K562 (cell line): ENCODE data around the gene RIPPLY3. TPM values are rescaled to one million over a fixed set of nuclear protein-coding genes. Genes with fewer than 3 reads are reported as not detected.

ENCODE experiments used
- CXXC5 ChIP-seq: fragments of 250-450 bp; sonication (Bioruptor Pico); IDR thresholded peaks from 2 replicates; pipeline ENCODE4 v1.8.0; 2022; ENCODE audit warnings: inconsistent platforms, mild to moderate bottlenecking, moderate library complexity
- ETV1 ChIP-seq: fragments of 450-650 bp; conservative IDR thresholded peaks from 2 replicates; pipeline ENCODE4 v1.6.1; 2016; ENCODE audit warnings: missing genetic modification characterization, control low read depth, low read depth, missing compliant biosample characterization
- FOXJ3 ChIP-seq: sonication (generic); formaldehyde crosslinking; IDR thresholded peaks from 2 replicates; pipeline ENCODE4 v1.4.0; 2020; ENCODE audit warnings: mild to moderate bottlenecking, missing genetic modification reagents
- GATA2 ChIP-seq: sonication (generic); formaldehyde crosslinking; IDR thresholded peaks from 2 replicates; pipeline ENCODE4 v1.4.0; 2020; ENCODE audit warnings: mild to moderate bottlenecking, missing genetic modification reagents
- JUND ChIP-seq, 2 experiments: IDR thresholded peaks; 2 replicates in 1 of 2; 3 replicates in 1 of 2; pipeline ENCODE4 v1.6.1; 2011; ENCODE audit warnings: borderline replicate concordance in 2 of 2, low read depth in 2 of 2, low read length in 2 of 2, improper control_type of control experiment in 1 of 2, missing biosample characterization in 1 of 2, missing genetic modification characterization in 1 of 2, missing genetic modification reagents in 1 of 2
- KDM5B ChIP-seq: fragments of 200-600 bp; sonication (generic); IDR thresholded peaks from 2 replicates; pipeline ENCODE4 v1.6.1; 2012; ENCODE audit warnings: low read depth, mild to moderate bottlenecking, moderate library complexity, low read length, control low read depth, inconsistent platforms; ENCODE audit not compliant: insufficient replicate concordance
- MAFG ChIP-seq: fragments of 450-650 bp; conservative IDR thresholded peaks from 2 replicates; pipeline ENCODE4 v1.6.1; 2016; ENCODE audit warnings: missing genetic modification characterization, missing compliant biosample characterization
- MCM2 ChIP-seq: fragments of 450-650 bp; IDR thresholded peaks from 2 replicates; pipeline ENCODE4 v1.6.1; 2017; ENCODE audit warnings: low read depth, mild to moderate bottlenecking
- MTA1 ChIP-seq: fragments of 450-650 bp; IDR thresholded peaks from 2 replicates; pipeline ENCODE4 v1.6.1; 2017; ENCODE audit warnings: borderline replicate concordance
- NBN ChIP-seq: fragments of 450-650 bp; IDR thresholded peaks from 2 replicates; pipeline ENCODE4 v1.6.1; 2016; ENCODE audit warnings: low read depth, mild to moderate bottlenecking
- SUPT5H ChIP-seq: fragments of 450-650 bp; IDR thresholded peaks from 2 replicates; pipeline ENCODE4 v1.6.1; 2016
- TAL1 ChIP-seq: fragments of 450-650 bp; IDR thresholded peaks from 2 replicates; pipeline ENCODE4 v1.6.1; 2016; ENCODE audit warnings: mild to moderate bottlenecking
- TCF3 ChIP-seq: sonication (generic); formaldehyde crosslinking; IDR thresholded peaks from 2 replicates; pipeline ENCODE4 v1.4.0; 2020; ENCODE audit warnings: mild to moderate bottlenecking, missing genetic modification reagents
- ZNF274 ChIP-seq: IDR thresholded peaks from 2 replicates; pipeline ENCODE4 v1.6.1; 2011; ENCODE audit warnings: low read depth, mild to moderate bottlenecking, low read length, moderate library complexity, borderline replicate concordance
- polyA plus RNA-seq, 8 experiments: library from polyadenylated mRNA; depleted of rRNA in 4 of 8; stranded (reverse) in 5 of 8; unstranded in 3 of 8; fragments of >200 nt; fragmentation: Nextera tagmentation in 2 of 8; fragmentation: Illumina TruSeq in 1 of 8; extraction: Ambion mirVana in 2 of 8; extraction: Trizol in 1 of 8; gene quantifications; 2 replicates each; pipeline versions ENCODE4 v1.2.1 to v1.2.3, GENCODE V29; 2011 to 2014; ENCODE audit warnings: inconsistent platforms in 1 of 8, missing spikeins in 1 of 8
- total RNA-seq, 7 experiments: library from RNA; depleted of rRNA in 6 of 7; stranded (reverse); fragments of >200 nt in 6 of 7; fragmentation: Illumina TruSeq in 2 of 7; extraction: Trizol in 2 of 7; gene quantifications; 2 replicates each; pipeline versions ENCODE4 v1.2.1 to v1.2.3, GENCODE V29; 2011 to 2021; ENCODE audit warnings: low replicate concordance in 1 of 7
- TF ChIP-seq, protein P1 (sequence below): fragments of 450-650 bp; IDR thresholded peaks from 2 replicates; pipeline ENCODE4 v1.6.1; 2016
- TF ChIP-seq, protein P2 (sequence below): fragments of 450-650 bp; formaldehyde crosslinking; IDR thresholded peaks from 2 replicates; pipeline ENCODE4 v1.4.0; 2020; ENCODE audit warnings: mild to moderate bottlenecking, mixed read lengths
- TF ChIP-seq, protein P3 (sequence below): IDR thresholded peaks from 2 replicates; pipeline ENCODE4 v1.6.1; 2012; ENCODE audit warnings: low read depth, low read length, improper control_type of control experiment, borderline replicate concordance

RIPPLY3 gene
- total and polyA plus RNA-seq, 9 of the 15 experiments (the other 6 are each of a cell fraction or from before 2014, with no cell fraction given) = not detected

DNA sequence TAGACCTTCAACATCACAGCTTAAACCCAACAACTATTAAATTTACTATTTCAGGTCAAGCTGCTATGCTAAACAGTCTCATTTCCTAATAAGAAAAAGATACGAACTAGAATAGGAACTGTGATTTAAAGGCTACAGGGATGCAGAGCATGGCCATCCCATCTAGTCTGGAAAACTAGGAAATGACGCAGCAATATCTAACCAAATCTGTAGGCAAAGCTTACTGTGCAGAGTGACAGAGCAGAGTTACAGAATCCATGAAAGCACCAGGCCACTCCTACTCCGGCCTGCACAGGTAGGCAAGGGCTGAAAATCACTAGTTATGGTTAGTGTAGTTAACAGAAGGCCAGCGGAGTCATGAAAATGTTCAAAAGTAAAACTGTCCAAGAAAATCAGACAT, 42.1 kb upstream of the RIPPLY3 start (continued):
- TF ChIP-seq, protein P1, sequence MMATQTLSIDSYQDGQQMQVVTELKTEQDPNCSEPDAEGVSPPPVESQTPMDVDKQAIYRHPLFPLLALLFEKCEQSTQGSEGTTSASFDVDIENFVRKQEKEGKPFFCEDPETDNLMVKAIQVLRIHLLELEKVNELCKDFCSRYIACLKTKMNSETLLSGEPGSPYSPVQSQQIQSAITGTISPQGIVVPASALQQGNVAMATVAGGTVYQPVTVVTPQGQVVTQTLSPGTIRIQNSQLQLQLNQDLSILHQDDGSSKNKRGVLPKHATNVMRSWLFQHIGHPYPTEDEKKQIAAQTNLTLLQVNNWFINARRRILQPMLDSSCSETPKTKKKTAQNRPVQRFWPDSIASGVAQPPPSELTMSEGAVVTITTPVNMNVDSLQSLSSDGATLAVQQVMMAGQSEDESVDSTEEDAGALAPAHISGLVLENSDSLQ = peak; percentile 86
- 0 out of 2 replicates have a peak, but pooled peaks have one; percentile 7 for TF ChIP-seq MTA1
- TF ChIP-seq, protein P2, sequence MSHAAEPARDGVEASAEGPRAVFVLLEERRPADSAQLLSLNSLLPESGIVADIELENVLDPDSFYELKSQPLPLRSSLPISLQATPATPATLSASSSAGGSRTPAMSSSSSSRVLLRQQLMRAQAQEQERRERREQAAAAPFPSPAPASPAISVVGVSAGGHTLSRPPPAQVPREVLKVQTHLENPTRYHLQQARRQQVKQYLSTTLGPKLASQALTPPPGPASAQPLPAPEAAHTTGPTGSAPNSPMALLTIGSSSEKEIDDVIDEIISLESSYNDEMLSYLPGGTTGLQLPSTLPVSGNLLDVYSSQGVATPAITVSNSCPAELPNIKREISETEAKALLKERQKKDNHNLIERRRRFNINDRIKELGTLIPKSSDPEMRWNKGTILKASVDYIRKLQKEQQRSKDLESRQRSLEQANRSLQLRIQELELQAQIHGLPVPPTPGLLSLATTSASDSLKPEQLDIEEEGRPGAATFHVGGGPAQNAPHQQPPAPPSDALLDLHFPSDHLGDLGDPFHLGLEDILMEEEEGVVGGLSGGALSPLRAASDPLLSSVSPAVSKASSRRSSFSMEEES (CRISPR knock-in tag) = no peak
- no peak for TF ChIP-seq SUPT5H
- no peak for TF ChIP-seq GATA2
- peak; percentile 95 for TF ChIP-seq MAFG
- TF ChIP-seq FOXJ3 (CRISPR knock-in tag) = no peak
- no peak for TF ChIP-seq TAL1
- TF ChIP-seq MCM2 = no peak
- TF ChIP-seq ETV1 (tag) = peak; percentile 52; the same call in 1 of the 2 replicates
- TF ChIP-seq, protein P3, sequence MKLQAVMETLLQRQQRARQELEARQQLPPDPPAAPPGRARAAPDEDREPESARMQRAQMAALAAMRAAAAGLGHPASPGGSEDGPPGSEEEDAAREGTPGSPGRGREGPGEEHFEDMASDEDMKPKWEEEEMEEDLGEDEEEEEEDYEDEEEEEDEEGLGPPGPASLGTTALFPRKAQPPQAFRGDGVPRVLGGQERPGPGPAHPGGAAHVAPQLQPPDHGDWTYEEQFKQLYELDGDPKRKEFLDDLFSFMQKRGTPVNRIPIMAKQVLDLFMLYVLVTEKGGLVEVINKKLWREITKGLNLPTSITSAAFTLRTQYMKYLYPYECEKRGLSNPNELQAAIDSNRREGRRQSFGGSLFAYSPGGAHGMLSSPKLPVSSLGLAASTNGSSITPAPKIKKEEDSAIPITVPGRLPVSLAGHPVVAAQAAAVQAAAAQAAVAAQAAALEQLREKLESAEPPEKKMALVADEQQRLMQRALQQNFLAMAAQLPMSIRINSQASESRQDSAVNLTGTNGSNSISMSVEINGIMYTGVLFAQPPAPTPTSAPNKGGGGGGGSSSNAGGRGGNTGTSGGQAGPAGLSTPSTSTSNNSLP = peak; percentile 17; the same call in 1 of the 2 replicates
- peak; percentile 61; the same call in 1 of the 2 replicates for TF ChIP-seq JUND (IDR thresholded peaks at IDR 0.05; ENCODE audit: borderline replicate concordance, low read depth, low read length)
- TF ChIP-seq JUND (tag; IDR thresholded peaks at IDR 0.05; ENCODE audit: borderline replicate concordance, low read depth, low read length) = no peak; the same call in 2 of the 3 replicates
- 0 out of 2 replicates have a peak, but pooled peaks have one; percentile 18 for TF ChIP-seq NBN
- TF ChIP-seq KDM5B = peak; percentile 8
- no peak for TF ChIP-seq CXXC5 (CRISPR knock-in tag)
- no peak for TF ChIP-seq ZNF274
- TF ChIP-seq TCF3 (CRISPR knock-in tag) = no peak
